Measurements from ENCODE around the gene RAB3B. TPM values are rescaled to one million over a fixed set of nuclear protein-coding genes. Genes with fewer than 3 reads are reported as not detected.
"Not testable (repeated sequence)": the region's sequence is repeated elsewhere in the genome, so short reads cannot be mapped to it uniquely, and the experiment has no call there.

Gene RAB3B
- total RNA-seq, 1 donor from 2014 or later = 12.9 TPM

GRCh38 chr1:51902456-51902855 is 88.0 kb downstream of the RAB3B start:
- TF ChIP-seq CTCF (IDR thresholded peaks at IDR 0.05; ENCODE audit: partially characterized antibody, unreplicated experiment) = no peak
- Mint-ChIP-seq H3K36me3 (ENCODE audit: unreplicated experiment) (peaks cover 10% of the 10 kb centered on the region), H3K27ac (ENCODE audit: unreplicated experiment) (no peak overlapping the region), H3K27me3 (ENCODE audit: unreplicated experiment) (no peaks in the 10 kb centered on the region), H3K9me3 (ENCODE audit: unreplicated experiment) (no peaks in the 10 kb centered on the region), H3K4me1 (ENCODE audit: low read depth, unreplicated experiment) (peaks cover 7% of the 10 kb centered on the region), H3K4me3 (ENCODE audit: unreplicated experiment) (no peak overlapping the region)
- no peak for DNase-seq

- Mint-ChIP-seq H3K4me3 (ENCODE audit: unreplicated experiment) (no peak overlapping the region), H3K27me3 (ENCODE audit: unreplicated experiment) (no peaks in the 10 kb centered on the region)
Observed at GRCh38 chr1:51901151-51901550, 89.3 kb downstream of the RAB3B start.

GRCh38 chr1:51899022-51899421 is 91.5 kb downstream of the RAB3B start:
- no peak overlapping the region for H3K4me3 Mint-ChIP-seq (ENCODE audit: unreplicated experiment)
- no peaks in the 10 kb centered on the region for H3K36me3 Mint-ChIP-seq (ENCODE audit: unreplicated experiment)
- H3K27ac Mint-ChIP-seq (ENCODE audit: unreplicated experiment) = no peak overlapping the region
- no peaks in the 10 kb centered on the region for H3K9me3 Mint-ChIP-seq (ENCODE audit: unreplicated experiment)
- TF ChIP-seq CTCF (IDR thresholded peaks at IDR 0.05; ENCODE audit: partially characterized antibody, unreplicated experiment) = no peak
- peaks cover 7% of the 10 kb centered on the region for H3K4me1 Mint-ChIP-seq (ENCODE audit: low read depth, unreplicated experiment)
- DNase-seq = no peak
- H3K27me3 Mint-ChIP-seq (ENCODE audit: unreplicated experiment) = peaks cover 6% of the 10 kb centered on the region

More at GRCh38 chr1:51901151-51901550, 89.3 kb downstream of the RAB3B start:
- Mint-ChIP-seq H3K9me3 (ENCODE audit: unreplicated experiment) (no peaks in the 10 kb centered on the region), H3K4me1 (ENCODE audit: low read depth, unreplicated experiment) (peaks cover 7% of the 10 kb centered on the region), H3K27ac (ENCODE audit: unreplicated experiment) (no peak overlapping the region), H3K36me3 (ENCODE audit: unreplicated experiment) (peaks cover 3% of the 10 kb centered on the region)
- no peak for DNase-seq
- TF ChIP-seq CTCF (IDR thresholded peaks at IDR 0.05; ENCODE audit: partially characterized antibody, unreplicated experiment) = no peak

- Mint-ChIP-seq H3K36me3 (ENCODE audit: unreplicated experiment) (peaks cover 6% of the 10 kb centered on the region), H3K9me3 (ENCODE audit: unreplicated experiment) (peaks cover 3% of the 10 kb centered on the region), H3K4me3 (ENCODE audit: unreplicated experiment) (no peak overlapping the region), H3K27ac (ENCODE audit: unreplicated experiment) (no peak overlapping the region), H3K27me3 (ENCODE audit: unreplicated experiment) (peaks cover 6% of the 10 kb centered on the region), H3K4me1 (ENCODE audit: low read depth, unreplicated experiment) (peaks cover 7% of the 10 kb centered on the region)
- no peak for TF ChIP-seq CTCF (IDR thresholded peaks at IDR 0.05; ENCODE audit: partially characterized antibody, unreplicated experiment)
- no peak for DNase-seq
Observed at GRCh38 chr1:51898090-51898734, 92.3 kb downstream of the RAB3B start.

GRCh38 chr1:51897699-51898031 is 92.8 kb downstream of the RAB3B start:
- peaks cover 3% of the 10 kb centered on the region for H3K9me3 Mint-ChIP-seq (ENCODE audit: unreplicated experiment)
- H3K27ac Mint-ChIP-seq (ENCODE audit: unreplicated experiment) = no peak overlapping the region

GRCh38 chr1:51894748-51895147 is 95.8 kb downstream of the RAB3B start:
- not testable (repeated sequence) for DNase-seq; H3K4me3 Mint-ChIP-seq (ENCODE audit: unreplicated experiment); H3K36me3 Mint-ChIP-seq (ENCODE audit: unreplicated experiment); H3K27ac Mint-ChIP-seq (ENCODE audit: unreplicated experiment); H3K27me3 Mint-ChIP-seq (ENCODE audit: unreplicated experiment); H3K9me3 Mint-ChIP-seq (ENCODE audit: unreplicated experiment); H3K4me1 Mint-ChIP-seq (ENCODE audit: low read depth, unreplicated experiment)

More at GRCh38 chr1:51897699-51898031, 92.8 kb downstream of the RAB3B start:
- Mint-ChIP-seq H3K4me3 (ENCODE audit: unreplicated experiment) (no peak overlapping the region), H3K36me3 (ENCODE audit: unreplicated experiment) (peaks cover 6% of the 10 kb centered on the region), H3K4me1 (ENCODE audit: low read depth, unreplicated experiment) (peaks cover 7% of the 10 kb centered on the region), H3K27me3 (ENCODE audit: unreplicated experiment) (peaks cover 6% of the 10 kb centered on the region)
- no peak for DNase-seq
- TF ChIP-seq CTCF (IDR thresholded peaks at IDR 0.05; ENCODE audit: partially characterized antibody, unreplicated experiment) = no peak

All from glutamatergic neuron (in vitro differentiated cells).